ENCODE results near the gene HCRTR1. TPM values are rescaled to one million over a fixed set of nuclear protein-coding genes. Genes with fewer than 3 reads are reported as not detected.

The HCRTR1 gene
- total RNA-seq, 4 donors from 2014 or later: 0.22 TPM; not detected in 3

DNA sequence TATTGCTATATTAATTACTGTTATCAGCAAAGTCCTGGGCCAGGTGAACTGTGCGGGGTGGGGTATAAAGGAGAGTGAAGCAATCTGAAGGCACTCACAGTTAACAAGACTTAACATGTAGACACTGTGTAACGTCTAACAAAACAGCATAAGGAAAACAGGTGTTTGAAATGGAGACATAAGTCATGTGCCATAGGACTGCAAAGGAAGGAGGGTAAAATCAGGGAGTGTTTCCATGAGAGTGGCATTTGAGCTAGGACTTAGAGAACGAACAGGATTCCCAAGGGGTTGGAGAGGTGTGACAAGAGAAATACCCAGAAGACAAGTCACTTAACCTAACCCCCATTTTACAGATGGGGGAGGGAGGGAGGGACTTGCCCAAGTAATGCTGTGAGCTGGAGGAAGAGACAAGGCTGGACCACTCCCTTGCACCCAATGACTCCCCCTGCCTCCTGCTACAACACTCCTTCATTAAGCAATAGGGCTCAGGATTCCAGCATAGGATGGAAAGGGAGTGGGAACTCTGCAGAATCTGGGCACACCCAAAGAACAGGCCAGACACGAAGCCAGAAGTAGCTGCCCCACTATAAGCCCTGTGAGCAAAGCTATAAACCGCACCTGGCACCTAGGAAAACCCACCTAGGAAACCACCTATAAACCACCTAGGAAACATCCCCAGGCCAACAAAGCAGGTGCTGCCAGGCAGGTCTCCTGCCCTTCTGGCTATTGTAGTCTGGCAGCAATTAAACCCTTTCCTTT is 20.6 kb downstream of the HCRTR1 start:
- 24 to 37% methylated on average over 5 of the region's 5 CpGs for WGBS, 2 donors
- Histone ChIP-seq H3K4me3 (no peak overlapping the region), H3K9me3 (no peaks in the 10 kb centered on the region), H3K27ac (peak overlapping the region; percentile 60 to 77 (median 66)), H3K36me3 (peaks cover 0 to 25% (median 2%) of the 10 kb centered on the region in 3 donors), H3K27me3 (no peaks in the 10 kb centered on the region), H3K4me1 (peaks cover 17 to 83% (median 33%) of the 10 kb centered on the region in 3 donors)
- TF ChIP-seq POLR2A (IDR thresholded peaks at IDR 0.05): no peak
- TF ChIP-seq, protein P1, sequence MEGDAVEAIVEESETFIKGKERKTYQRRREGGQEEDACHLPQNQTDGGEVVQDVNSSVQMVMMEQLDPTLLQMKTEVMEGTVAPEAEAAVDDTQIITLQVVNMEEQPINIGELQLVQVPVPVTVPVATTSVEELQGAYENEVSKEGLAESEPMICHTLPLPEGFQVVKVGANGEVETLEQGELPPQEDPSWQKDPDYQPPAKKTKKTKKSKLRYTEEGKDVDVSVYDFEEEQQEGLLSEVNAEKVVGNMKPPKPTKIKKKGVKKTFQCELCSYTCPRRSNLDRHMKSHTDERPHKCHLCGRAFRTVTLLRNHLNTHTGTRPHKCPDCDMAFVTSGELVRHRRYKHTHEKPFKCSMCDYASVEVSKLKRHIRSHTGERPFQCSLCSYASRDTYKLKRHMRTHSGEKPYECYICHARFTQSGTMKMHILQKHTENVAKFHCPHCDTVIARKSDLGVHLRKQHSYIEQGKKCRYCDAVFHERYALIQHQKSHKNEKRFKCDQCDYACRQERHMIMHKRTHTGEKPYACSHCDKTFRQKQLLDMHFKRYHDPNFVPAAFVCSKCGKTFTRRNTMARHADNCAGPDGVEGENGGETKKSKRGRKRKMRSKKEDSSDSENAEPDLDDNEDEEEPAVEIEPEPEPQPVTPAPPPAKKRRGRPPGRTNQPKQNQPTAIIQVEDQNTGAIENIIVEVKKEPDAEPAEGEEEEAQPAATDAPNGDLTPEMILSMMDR (IDR thresholded peaks at IDR 0.05): no peak
- intact Hi-C loops (cut with DNase I): no loop called here
- DNase-seq: no peak

DNA sequence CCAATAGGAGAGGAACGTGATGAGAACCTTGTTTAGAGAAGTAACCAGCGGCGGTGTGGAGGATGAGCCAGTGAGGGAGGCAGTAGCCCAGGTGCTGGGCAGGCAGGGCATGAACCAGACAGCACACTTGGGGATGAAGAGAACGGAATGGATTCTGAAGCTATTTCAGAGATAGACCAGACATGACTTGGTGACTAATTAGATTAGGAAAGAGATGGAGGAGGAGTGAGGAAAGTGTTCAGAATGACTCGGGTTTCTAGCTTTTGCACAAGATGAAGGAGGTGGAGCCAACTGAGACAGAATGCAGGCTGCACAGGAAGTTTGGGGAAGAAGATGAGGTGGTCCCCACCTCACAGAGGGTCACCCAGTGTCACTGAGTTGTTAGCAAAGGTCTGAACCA is 22.1 kb downstream of the HCRTR1 start:
- 33 to 57% methylated on average over 5 of the region's 5 CpGs for WGBS, 2 donors
- H3K4me1 ChIP-seq: peaks cover 24 to 93% (median 41%) of the 10 kb centered on the region in 3 donors
- H3K27ac ChIP-seq: peak overlapping the region in 2 of 4 donors; percentile 60 to 77
- no peaks in the 10 kb centered on the region for H3K27me3 ChIP-seq
- H3K9me3 ChIP-seq: no peaks in the 10 kb centered on the region
- H3K36me3 ChIP-seq: peaks cover 0 to 11% (median 0%) of the 10 kb centered on the region in 3 donors
- intact Hi-C loops (cut with DNase I): no loop called here
- TF ChIP-seq POLR2A (IDR thresholded peaks at IDR 0.05): no peak
- TF ChIP-seq, protein P1 (IDR thresholded peaks at IDR 0.05): no peak
- H3K4me3 ChIP-seq: no peak overlapping the region
- no peak for DNase-seq

DNA sequence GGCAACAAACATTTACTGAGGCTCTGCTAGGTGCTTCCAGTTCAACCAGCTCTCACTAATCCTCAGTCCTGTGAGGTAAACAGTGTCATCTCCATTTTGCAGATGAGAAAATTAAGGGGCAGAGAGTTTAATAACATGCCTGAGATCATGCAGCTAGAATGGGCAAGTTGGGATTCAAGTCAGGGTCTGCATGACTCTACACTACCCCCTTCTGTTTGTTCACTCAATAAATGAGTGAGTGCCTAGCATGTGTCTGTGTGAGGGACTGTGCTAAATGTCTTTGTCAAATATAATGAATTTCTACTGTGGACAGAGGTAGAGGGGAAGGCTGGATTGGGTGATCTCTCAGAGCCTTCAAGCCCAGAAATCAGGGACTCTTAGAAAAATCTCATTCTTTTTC is 22.7 kb downstream of the HCRTR1 start:
- no peak for TF ChIP-seq POLR2A (IDR thresholded peaks at IDR 0.05)
- TF ChIP-seq, protein P1 (IDR thresholded peaks at IDR 0.05): no peak
- Histone ChIP-seq H3K4me1 (peaks cover 24 to 88% (median 41%) of the 10 kb centered on the region in 3 donors), H3K36me3 (peaks cover 0 to 5% (median 0%) of the 10 kb centered on the region in 3 donors), H3K27ac (peak overlapping the region in 1 of 4 donors; percentile 77), H3K27me3 (no peaks in the 10 kb centered on the region), H3K9me3 (no peaks in the 10 kb centered on the region), H3K4me3 (no peak overlapping the region)
- no peak for DNase-seq
- intact Hi-C loops (cut with DNase I): no loop called here

DNA sequence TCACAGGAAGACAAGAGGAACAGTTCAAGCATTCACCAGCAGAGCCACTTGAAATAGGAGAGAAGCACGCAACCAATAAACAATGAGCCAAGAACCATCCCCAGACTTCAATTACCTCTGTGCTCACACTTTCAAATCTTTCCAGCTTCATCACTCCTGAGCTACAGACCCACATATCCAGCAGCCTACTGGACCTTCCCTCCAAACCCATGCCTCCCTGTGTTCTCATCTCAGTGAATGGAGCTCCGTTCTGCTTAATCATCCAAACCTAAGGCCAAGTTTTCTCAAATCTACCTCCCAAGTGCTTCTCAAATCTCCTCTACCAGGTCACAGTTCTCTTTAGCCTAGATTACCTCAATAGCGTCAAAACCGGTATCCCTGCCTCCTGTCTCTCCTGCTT is 23.5 kb downstream of the HCRTR1 start:
- peak overlapping the region in 1 of 4 donors; percentile 2 for H3K27ac ChIP-seq
- H3K4me3 ChIP-seq: no peak overlapping the region

DNA sequence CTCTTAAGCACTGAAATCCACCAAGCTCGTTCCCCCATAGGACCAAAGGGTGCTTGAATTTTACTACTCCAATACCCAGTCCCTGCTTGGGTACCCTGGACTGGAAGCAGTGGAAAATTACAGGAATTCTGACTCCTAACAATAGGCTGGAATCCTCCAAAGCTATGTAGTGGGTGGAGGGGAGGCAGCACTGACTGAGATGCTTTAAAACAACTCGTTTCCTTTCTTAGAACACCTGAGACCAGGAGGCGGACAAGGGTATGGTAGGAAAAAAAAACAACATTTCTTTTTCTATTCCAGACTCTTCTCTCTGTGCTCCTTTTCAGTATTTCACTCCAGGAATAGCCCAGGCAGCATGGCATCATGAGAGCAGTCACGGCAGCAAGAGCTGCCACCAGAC is 24.9 kb downstream of the HCRTR1 start:
- DNase-seq: no peak
- H3K27me3 ChIP-seq: no peaks in the 10 kb centered on the region
- peaks cover 20 to 75% (median 46%) of the 10 kb centered on the region in 3 donors for H3K4me1 ChIP-seq
- H3K9me3 ChIP-seq: no peaks in the 10 kb centered on the region
- H3K4me3 ChIP-seq: no peak overlapping the region
- no peak overlapping the region for H3K27ac ChIP-seq
- H3K36me3 ChIP-seq: no peaks in the 10 kb centered on the region
- WGBS, 2 donors: 76 to 86% methylated on average over 4 of the region's 4 CpGs
- intact Hi-C loops (cut with DNase I): no loop called here
- TF ChIP-seq, protein P1 (IDR thresholded peaks at IDR 0.05): no peak
- no peak for TF ChIP-seq POLR2A (IDR thresholded peaks at IDR 0.05)

More for the DNA sequence above, 23.5 kb downstream of the HCRTR1 start:
- TF ChIP-seq, protein P1 (IDR thresholded peaks at IDR 0.05): no peak
- no peak for TF ChIP-seq POLR2A (IDR thresholded peaks at IDR 0.05)
- no peaks in the 10 kb centered on the region for H3K9me3 ChIP-seq
- H3K36me3 ChIP-seq: no peaks in the 10 kb centered on the region
- intact Hi-C loops (cut with DNase I): no loop called here
- H3K27me3 ChIP-seq: no peaks in the 10 kb centered on the region
- WGBS, 2 donors: 95% methylated on average over 4 of the region's 4 CpGs
- H3K4me1 ChIP-seq: peaks cover 24 to 89% (median 46%) of the 10 kb centered on the region in 3 donors
- no peak for DNase-seq

All from esophagus squamous epithelium (tissue), 5 donors.